ENCODE measurements around the gene ASPA.
"Not testable (repeated sequence)": the region's sequence is repeated elsewhere in the genome, so short reads cannot be mapped to it uniquely, and the experiment has no call there.

Gene ASPA

GRCh38 chr17:3510090-3510489 lies 34.3 kb downstream of the ASPA start:
- no peak for DNase-seq

GRCh38 chr17:3511852-3512504 lies 36.2 kb downstream of the ASPA start:
- no peak for DNase-seq

- no peak for DNase-seq
Observed at GRCh38 chr17:3512505-3513171, 36.8 kb downstream of the ASPA start.

- DNase-seq: no peak
Observed at GRCh38 chr17:3513305-3514035, 37.7 kb downstream of the ASPA start.

- not testable (repeated sequence) for DNase-seq
Observed at GRCh38 chr17:3514167-3514566, 38.4 kb downstream of the ASPA start.

GRCh38 chr17:3514873-3515272 lies 39.1 kb downstream of the ASPA start:
- no peak for DNase-seq

GRCh38 chr17:3519472-3519871 lies 43.7 kb downstream of the ASPA start:
- not testable (repeated sequence) for DNase-seq

- DNase-seq: no peak
Observed at GRCh38 chr17:3524024-3524423, 48.2 kb downstream of the ASPA start.

- no peak for DNase-seq
Observed at GRCh38 chr17:3526491-3526890, 50.7 kb downstream of the ASPA start.

- no peak for DNase-seq
Observed at GRCh38 chr17:3526971-3527370, 51.2 kb downstream of the ASPA start.

- DNase-seq: no peak
Observed at GRCh38 chr17:3527468-3527867, 51.7 kb downstream of the ASPA start.

- DNase-seq: no peak
Observed at GRCh38 chr17:3527896-3528295, 52.1 kb downstream of the ASPA start.

- no peak for DNase-seq
Observed at GRCh38 chr17:3528403-3528851, 52.6 kb downstream of the ASPA start.

GRCh38 chr17:3528880-3529511 lies 53.2 kb downstream of the ASPA start:
- no peak for DNase-seq

- DNase-seq: no peak
Observed at GRCh38 chr17:3529817-3530741, 54.3 kb downstream of the ASPA start.

GRCh38 chr17:3531266-3532101 lies 55.7 kb downstream of the ASPA start:
- DNase-seq: no peak

GRCh38 chr17:3532106-3532858 lies 56.5 kb downstream of the ASPA start:
- no peak for DNase-seq

GRCh38 chr17:3532859-3533142 lies 57.0 kb downstream of the ASPA start:
- no peak for DNase-seq

- DNase-seq: no peak
Observed at GRCh38 chr17:3533752-3534151, 58.0 kb downstream of the ASPA start.

GRCh38 chr17:3534881-3535252 lies 59.1 kb downstream of the ASPA start:
- DNase-seq: no peak
